ENCODE results near the gene EFNA3.

The EFNA3 gene

DNA sequence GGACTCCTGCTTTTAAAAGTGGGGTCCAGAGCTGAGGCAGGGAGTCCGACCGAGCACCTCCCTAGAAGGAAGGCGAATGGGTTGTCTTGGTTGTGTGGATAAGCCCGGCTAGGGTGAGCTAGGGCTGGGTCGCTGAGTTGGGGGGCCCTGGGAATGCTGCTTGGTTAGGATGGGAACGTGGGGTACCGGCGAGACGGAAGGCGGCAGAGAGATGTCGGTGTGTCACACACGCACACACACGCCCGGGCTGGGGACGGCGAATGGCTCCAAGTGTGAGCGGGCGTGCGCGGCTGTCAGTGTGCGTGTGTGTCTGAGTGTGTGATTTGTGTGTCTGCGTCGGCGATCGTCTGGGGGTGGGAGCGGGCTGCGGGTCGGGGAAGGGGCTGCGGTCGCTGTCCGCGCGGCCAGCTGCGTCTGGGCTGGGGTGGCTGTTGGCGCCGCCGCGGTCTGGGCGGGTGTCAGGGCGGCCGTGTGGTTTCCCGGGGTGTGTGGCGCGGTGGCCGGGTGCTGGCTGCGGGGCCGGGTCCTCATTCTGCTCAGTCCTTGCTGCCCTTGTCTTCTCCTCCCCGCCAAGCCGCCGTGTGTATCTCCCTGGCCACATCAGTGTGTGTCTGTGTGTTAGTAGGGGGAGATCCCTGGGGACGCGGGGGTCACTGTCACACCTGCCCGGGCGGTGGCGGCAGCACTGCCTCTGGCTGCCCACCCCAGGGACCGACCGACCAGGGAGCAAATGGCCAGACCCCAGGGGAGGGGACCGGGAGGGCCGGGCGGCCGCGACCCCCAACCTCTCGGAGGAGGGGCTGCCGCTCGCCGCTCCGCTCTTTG lies 1.1 kb downstream of the EFNA3 start:
- H3K4me3 ChIP-seq (ENCODE audit: low read length) = no peak overlapping the region
- no peak for TF ChIP-seq ZNF274 (IDR thresholded peaks at IDR 0.05; ENCODE audit: low read depth, low read length)

DNA sequence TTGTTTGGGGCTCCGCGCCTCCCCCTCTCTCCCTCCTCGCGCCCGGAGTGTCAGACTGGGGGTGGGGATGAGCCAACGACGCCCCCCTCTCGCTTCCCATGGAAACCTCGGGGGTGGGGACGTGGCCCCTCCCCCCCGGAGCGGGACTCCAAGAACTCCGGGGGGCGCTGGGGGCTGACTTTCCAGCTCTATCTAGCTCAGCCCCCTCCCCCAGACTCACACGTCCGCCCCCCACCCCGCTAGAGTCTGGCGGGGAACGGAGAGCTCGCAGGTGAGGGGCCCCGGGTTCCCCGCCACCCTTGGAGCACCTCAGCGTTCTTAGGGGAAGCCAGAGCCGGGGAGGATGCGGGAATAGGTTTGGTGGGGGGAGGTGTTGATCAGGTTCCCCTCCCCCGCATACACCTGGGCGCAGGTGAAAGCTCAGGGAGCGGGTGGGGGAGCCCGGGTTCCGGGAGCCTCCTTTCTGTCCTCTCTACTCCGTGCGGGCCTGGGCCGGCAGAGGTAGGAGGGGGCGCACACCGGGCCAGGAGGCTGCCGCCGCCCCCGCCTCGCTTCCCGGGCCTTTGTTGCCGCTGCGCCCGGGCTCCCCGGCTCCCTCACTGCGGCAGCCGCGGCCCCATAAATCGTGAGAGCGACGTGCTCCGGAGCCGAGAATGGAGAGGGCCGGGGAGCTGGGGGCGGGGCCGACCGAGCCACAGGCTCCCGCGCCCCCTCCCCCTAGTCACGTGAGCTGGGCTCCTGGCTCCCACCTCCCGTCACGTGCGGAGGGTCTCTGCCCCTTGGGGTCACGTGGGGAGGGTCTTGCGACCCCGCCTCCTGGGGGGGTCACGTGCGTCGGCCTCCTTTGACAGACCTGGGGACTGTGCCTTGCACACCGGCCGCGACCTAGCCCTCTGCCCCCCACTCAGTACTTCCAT lies 1.9 kb downstream of the EFNA3 start:
- TF ChIP-seq ZNF274 (IDR thresholded peaks at IDR 0.05; ENCODE audit: low read depth, low read length) = no peak
- no peak overlapping the region for H3K4me3 ChIP-seq (ENCODE audit: low read length)

DNA sequence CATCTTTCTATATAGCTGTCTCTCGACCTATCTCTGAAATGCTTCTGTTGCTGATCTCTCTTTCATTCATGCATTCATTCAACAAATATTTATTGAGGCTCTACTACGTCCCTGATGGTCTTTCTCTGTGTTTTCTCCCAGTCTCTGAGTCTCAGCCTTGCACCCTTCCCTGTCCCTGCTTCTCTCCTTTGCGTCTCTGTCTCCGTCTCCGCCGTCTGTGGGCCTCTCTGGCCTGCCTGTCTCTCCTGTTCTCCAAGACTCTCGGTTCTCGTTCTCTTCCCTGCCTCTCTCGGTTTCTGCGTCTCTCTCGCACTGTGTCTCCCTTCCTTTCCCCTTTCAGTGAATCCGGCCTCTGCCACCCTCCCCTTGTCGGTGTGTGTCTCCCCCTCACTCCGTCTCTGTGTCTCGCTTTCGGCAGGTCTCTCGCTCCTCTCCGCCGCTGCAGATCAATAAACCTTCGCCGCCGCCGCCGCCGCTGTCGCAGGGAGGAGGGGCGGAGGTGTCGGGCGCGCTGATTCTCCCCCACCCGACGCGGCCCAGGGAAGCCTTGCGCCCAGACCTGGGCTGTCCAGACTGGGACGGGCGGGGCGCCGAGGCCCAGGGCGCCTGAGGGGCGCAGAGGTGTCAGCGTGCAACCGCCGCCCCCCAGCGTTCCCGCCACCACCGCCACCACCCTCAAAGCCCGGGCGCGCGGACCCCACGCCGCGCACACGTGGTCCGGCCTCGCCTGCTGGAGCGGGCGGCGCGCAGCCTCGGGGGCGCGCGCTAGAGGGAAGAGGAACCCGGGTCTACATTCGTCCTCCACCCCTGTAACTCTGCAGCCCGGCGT lies 3.0 kb downstream of the EFNA3 start:
- no peak overlapping the region for H3K4me3 ChIP-seq (ENCODE audit: low read length)
- no peak for TF ChIP-seq ZNF274 (IDR thresholded peaks at IDR 0.05; ENCODE audit: low read depth, low read length)

DNA sequence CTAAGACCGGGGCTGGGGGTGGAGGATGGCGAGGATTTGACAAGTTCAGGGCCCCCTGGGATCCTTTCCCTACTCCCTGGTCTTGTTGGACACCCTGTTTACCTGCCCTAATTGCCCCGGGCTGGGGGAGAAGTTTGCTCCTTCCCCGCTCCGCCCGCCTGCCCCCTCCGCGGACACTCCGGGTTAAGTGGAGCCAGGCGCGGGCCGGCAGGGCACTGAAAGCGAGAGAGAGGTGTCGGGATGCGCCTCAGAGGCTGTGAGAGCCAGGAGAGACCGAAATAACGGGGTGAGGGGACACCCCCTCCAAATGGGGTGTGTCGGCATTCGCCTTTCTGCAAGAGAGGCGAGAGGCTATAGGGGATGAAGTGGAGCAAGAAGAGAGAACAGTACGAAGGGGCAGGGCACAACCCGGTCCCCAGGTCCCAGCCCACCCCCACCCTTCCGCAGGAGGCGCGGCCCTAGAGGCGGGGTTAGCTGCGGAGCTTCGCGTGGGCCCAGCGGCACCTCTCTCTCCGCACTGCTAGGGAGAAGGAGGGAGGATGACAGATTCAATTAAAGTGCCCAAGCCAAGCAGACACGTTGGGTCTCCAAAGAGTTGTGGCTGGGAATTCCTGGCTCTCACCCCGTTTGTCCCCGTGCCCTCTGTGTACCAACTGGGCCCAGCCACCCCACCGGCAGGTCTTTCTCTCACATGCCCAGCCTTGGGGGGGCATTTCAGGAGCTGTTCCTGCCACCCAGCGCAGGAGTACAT lies 3.8 kb downstream of the EFNA3 start:
- TF ChIP-seq ZNF274 (IDR thresholded peaks at IDR 0.05; ENCODE audit: low read depth, low read length) = no peak

DNA sequence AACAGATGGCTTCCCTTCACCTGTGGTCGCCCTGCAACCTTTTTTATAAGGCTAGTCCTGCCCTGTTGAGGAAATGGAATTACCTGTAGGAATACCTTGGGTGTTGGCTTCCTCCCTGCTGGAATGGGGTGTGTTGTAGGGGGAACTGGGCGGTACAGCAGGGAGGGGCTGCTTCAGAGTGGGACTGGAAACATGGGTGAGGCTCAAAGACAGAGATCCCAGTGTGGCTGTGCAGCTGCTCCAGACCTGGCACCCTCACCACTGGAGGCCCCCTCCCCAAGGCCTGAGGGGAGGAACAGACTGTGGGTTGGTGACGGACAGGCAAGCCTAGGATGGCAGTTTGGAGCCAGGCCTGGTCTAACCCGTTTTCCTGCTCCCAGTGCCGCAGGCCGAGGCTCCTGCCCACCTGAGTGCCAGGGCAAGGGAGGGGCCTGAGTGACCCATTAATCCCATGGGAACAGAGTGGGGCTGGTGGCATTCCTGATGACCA lies 4.5 kb downstream of the EFNA3 start:
- H3K4me3 ChIP-seq (ENCODE audit: low read length) = no peak overlapping the region
- no peak for TF ChIP-seq ZNF274 (IDR thresholded peaks at IDR 0.05; ENCODE audit: low read depth, low read length)

More for the DNA sequence above, 3.8 kb downstream of the EFNA3 start:
- H3K4me3 ChIP-seq (ENCODE audit: low read length) = no peak overlapping the region

DNA sequence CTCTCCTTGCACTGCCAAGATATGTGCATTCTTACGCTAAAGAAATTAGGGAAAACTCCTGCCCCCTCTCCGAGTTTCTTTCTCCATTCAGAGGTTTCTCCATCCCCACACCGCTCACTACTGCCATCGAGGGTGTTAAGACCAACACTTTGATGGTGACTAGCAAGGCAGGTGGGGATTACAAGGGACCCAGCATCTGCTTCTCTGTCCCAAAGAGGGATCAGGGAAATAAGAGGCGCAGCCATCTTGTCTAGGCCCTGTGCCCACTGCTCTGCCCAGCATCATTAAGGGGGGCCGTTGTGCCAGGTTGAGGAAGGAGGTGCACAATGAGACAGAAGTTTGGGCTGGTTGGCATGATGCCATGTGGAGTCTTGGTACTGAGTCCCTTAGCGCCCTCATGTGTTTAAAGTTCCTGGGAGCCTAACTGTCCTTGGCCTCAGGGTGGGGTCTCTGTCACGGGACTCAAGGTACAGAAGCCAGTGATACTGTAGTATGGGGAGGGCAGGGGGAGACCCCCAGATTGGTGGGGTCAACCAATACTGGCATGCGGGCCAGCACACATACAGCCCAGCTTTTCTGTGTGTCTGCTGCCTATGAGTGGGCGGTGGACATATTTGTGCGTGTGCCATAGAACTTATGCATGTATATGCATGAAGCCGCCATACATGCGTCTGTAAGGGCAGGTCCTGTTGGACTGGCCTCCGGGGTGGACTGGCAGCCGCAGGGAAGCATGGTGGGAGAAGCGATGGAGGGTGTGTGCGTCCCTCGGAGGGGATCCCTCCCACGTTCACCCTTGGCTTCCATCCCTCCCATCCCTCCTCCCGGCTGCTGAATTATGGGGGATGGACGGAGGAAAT lies 5.5 kb downstream of the EFNA3 start:
- no peak for TF ChIP-seq ZNF274 (IDR thresholded peaks at IDR 0.05; ENCODE audit: low read depth, low read length)
- H3K4me3 ChIP-seq (ENCODE audit: low read length) = no peak overlapping the region; the same call in 1 of the 2 replicates

DNA sequence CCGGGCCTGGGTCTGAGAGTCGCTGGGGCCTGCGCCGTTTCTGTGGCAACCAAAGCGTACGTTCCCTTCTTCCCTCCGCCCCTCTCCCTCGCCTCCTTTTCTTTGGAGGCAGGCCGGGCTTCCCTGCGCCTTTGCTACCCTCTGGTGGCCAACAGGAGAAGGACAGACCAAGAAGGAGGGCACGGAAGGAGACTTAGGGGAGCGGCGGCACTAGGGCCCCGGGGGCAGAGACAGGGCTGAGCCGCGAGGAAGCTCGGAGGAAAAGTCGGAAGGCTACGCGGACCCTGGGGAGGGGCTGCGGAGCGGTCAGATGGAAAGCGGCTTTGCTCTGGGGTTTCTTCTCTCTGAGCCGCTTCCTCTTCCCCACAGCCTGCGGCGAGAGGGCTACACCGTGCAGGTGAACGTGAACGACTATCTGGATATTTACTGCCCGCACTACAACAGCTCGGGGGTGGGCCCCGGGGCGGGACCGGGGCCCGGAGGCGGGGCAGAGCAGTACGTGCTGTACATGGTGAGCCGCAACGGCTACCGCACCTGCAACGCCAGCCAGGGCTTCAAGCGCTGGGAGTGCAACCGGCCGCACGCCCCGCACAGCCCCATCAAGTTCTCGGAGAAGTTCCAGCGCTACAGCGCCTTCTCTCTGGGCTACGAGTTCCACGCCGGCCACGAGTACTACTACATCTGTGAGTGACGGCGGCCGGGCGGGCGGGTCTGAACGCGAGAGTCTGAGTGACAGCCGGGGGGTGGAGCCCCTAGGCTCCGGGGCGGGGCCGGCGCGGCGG lies 6.3 kb downstream of the EFNA3 start:
- H3K4me3 ChIP-seq (ENCODE audit: low read length) = peak overlapping the region; percentile 66; the same call in 1 of the 2 replicates
- no peak for TF ChIP-seq ZNF274 (IDR thresholded peaks at IDR 0.05; ENCODE audit: low read depth, low read length)

DNA sequence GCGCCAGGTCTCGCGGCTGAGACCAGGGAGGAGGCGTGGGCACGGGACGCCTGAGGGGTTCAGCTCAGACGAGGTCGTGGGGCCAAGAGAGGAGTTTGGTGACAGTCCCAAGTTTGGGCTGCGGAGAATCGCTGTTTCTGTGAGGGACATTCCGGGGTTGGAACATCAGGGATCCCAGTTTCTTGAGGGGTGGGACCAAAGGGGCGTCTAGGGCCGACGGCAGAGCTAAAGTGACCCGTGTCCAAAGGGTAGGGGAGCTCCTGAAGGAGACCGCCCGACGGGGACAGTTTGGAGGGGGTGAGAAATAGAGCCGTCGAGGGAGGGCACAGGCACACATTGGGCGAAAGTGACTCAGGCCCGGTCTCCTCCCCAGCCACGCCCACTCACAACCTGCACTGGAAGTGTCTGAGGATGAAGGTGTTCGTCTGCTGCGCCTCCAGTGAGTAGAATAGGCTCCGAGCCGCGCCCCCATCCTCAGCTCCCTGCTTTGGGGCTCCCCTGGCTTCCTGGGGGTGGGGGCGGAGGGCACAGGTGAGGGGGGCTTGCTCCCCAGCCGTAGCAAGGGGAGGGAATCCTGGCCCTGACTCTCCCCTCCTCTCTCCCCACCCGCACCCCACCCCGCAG lies 7.0 kb downstream of the EFNA3 start:
- no peak for TF ChIP-seq ZNF274 (IDR thresholded peaks at IDR 0.05; ENCODE audit: low read depth, low read length)
- H3K4me3 ChIP-seq (ENCODE audit: low read length) = peak overlapping the region; percentile 66; the same call in 1 of the 2 replicates

DNA sequence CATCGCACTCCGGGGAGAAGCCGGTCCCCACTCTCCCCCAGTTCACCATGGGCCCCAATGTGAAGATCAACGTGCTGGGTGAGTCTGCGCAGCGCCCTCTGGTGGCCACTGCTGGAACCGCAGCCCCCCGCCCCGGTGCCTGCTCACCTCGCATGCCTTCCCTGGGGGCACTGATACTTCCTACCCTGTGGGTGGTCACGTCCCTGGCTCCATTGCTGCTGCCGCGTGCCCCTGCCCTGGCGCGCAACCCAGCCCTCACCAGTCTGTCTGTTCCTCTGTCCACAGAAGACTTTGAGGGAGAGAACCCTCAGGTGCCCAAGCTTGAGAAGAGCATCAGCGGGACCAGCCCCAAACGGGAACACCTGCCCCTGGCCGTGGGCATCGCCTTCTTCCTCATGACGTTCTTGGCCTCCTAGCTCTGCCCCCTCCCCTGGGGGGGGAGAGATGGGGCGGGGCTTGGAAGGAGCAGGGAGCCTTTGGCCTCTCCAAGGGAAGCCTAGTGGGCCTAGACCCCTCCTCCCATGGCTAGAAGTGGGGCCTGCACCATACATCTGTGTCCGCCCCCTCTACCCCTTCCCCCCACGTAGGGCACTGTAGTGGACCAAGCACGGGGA lies 7.6 kb downstream of the EFNA3 start:
- no peak overlapping the region for H3K4me3 ChIP-seq (ENCODE audit: low read length)
- no peak for TF ChIP-seq ZNF274 (IDR thresholded peaks at IDR 0.05; ENCODE audit: low read depth, low read length)

DNA sequence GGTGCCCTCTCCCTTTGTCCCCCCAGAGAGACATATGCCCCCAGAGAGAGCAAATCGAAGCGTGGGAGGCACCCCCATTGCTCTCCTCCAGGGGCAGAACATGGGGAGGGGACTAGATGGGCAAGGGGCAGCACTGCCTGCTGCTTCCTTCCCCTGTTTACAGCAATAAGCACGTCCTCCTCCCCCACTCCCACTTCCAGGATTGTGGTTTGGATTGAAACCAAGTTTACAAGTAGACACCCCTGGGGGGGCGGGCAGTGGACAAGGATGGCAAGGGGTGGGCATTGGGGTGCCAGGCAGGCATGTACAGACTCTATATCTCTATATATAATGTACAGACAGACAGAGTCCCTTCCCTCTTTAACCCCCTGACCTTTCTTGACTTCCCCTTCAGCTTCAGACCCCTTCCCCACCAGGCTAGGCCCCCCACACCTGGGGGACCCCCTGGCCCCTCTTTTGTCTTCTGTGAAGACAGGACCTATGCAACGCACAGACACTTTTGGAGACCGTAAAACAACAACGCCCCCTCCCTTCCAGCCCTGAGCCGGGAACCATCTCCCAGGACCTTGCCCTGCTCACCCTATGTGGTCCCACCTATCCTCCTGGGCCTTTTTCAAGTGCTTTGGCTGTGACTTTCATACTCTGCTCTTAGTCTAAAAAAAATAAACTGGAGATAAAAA lies 8.4 kb downstream of the EFNA3 start:
- H3K4me3 ChIP-seq (ENCODE audit: low read length) = no peak overlapping the region
- TF ChIP-seq ZNF274 (IDR thresholded peaks at IDR 0.05; ENCODE audit: low read depth, low read length) = no peak
